HG03039 (cell line): ENCODE data around the gene SLC2A4RG.
"Not testable (repeated sequence)": the region's sequence is repeated elsewhere in the genome, so short reads cannot be mapped to it uniquely, and the experiment has no call there.

Source experiments
- ATAC-seq: cut with Tn5 transposase; IDR thresholded peaks from one replicate; pipeline ENCODE4 v1.9.1; 2021; ENCODE audit warnings: mild to moderate bottlenecking, moderate library complexity; ENCODE audit not compliant: unreplicated experiment

SLC2A4RG gene

GRCh38 chr20:63772781-63773518 lies 33.4 kb downstream of the SLC2A4RG start:
- no peak for ATAC-seq

GRCh38 chr20:63773571-63774241 lies 34.1 kb downstream of the SLC2A4RG start:
- no peak for ATAC-seq

DNA sequence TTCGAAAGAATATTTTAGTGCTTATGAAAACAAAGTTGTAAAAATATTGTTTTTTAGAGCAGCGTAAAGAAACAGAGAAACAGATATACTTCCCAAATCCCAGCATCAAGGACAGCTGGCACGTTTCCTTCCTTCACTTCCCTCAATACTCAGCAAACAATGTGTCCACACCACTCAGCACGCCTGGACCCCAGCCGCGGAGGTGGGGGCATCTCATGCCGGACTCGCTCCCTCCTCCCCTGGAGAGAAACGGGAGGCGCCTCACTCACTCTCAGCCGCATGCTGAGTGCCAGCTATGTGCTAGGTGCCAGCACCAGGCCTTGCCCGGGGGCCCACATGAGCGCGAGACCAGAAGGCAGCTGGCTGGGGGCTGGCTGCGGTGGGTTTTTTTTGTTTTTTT lies 34.7 kb downstream of the SLC2A4RG start:
- no peak for ATAC-seq

DNA sequence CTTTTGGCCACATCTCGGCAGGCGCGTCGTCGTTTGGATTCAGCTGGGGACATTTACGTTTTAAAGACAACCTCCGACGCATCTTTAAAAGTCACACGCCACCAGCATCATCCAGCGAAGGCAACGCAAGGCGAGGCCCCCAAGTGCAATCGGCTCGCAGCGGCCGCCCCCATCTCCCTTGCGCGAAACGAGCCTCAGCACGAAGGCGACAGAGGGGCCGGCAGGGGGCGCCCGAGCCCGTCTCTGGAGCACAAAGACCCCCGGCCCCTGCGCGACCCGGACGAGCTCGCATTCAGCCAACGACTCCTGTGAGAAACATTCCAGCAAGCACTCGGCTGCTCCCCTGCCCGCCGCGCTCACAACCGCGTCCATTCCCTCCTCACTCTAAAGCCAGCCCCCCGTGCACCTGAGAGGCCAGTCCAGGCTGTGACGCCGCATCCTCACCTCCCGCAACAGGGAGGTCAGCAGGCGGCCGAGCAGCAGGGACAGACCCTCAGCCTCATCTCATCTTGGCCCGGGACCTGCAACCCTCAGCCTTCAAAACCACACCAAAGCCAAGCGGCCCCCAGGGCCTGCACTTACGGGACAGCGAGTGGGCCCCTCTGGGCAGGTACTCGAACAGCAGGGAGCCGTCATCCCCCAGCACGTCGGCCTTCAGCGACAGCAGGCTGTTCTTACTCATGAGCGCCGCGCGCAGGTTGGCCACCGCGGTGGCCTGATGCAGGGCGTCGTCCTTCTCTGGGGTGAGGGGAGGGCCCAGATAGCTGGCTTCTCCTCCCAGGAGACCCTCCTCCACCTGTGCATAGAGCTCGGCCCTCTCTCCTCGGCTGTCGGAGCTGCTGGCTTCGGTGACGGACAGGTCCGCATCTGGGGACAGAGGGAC lies 35.8 kb downstream of the SLC2A4RG start:
- no peak for ATAC-seq

DNA sequence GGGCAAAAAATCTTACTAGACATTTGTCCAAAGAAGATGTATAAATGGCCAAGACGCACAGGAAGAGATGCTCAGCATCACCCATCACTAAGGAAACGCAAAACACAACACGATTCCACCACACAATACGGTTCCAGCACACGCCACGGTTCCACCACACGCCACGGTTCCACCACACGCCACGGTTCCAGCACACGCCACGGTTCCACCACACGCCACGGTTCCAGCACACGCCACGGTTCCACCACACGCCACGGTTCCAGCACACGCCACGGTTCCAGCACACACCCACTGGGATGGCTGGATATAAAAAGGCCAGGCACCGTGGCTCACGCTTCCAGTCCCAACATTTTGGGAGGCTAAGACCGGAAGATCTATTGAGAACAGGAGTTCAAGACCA lies 37.3 kb downstream of the SLC2A4RG start:
- not testable (repeated sequence) for ATAC-seq

DNA sequence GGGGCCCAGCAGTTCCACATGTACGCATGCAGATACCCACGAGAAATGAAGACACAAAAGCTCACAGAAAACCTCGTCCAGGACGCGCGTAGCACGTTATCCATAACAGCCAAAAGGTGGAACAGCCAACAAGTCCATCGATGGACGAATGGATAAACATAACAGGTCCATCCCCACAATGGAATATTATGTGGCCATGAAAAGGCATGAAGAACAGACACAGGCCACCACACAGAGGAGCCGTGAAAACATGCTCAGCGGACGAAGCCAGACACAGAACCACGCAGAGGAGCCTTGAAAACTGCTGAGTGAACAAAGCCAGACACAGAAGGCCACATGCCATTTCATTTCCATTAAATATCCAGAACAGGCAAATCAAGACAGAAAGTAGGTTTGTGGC lies 38.0 kb downstream of the SLC2A4RG start:
- no peak for ATAC-seq

GRCh38 chr20:63778034-63778752 lies 38.6 kb downstream of the SLC2A4RG start:
- ATAC-seq, result no peak

- no peak for ATAC-seq
Observed at GRCh38 chr20:63778857-63779256, 39.3 kb downstream of the SLC2A4RG start.

- ATAC-seq, result no peak
Observed at GRCh38 chr20:63781181-63781580, 41.6 kb downstream of the SLC2A4RG start.

DNA sequence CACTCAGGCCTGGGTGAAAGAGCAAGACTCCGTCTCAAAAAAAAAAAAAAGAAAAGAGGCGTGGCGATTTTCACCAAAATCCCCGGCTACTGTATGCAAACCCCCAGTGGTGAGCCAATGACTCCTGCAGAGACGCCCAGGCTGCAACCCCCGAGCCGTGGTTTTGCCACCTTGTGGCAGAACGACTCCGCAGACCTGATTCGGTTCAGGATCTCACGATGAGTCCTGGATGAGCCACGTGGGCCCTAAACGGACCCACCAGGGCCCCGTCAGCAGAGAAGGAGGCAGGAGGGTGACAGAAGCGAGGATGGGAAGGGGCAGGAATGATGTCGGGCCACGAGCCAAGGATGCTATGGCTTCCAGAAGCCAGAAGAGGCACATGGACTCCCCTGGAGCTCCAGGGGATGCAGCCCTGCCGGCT lies 42.5 kb downstream of the SLC2A4RG start:
- ATAC-seq, result no peak

DNA sequence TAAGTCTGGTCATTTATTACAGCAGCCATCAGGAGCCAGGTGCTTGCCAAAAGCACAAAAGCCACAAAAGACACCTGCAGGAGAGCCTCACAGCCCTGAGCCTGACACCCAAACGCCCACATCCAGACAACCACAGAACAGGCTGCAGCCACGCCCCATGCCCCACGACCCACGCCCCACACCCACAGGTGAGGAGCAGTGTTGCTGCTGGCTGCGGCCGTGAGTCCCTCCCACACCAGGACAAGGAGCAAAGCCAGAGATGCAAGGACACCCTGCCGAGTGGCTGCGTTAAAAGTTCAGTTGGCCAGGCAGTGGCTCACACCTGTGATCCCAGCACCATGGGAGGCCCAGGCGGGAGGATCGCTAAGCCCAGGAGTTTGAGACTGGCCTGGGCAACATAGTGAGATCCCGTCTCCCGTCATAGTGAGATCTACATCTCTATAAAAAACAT lies 43.0 kb downstream of the SLC2A4RG start:
- no peak for ATAC-seq

GRCh38 chr20:63783970-63784369 lies 44.4 kb downstream of the SLC2A4RG start:
- ATAC-seq, result no peak

- no peak for ATAC-seq
Observed at GRCh38 chr20:63785691-63786131, 46.1 kb downstream of the SLC2A4RG start.

DNA sequence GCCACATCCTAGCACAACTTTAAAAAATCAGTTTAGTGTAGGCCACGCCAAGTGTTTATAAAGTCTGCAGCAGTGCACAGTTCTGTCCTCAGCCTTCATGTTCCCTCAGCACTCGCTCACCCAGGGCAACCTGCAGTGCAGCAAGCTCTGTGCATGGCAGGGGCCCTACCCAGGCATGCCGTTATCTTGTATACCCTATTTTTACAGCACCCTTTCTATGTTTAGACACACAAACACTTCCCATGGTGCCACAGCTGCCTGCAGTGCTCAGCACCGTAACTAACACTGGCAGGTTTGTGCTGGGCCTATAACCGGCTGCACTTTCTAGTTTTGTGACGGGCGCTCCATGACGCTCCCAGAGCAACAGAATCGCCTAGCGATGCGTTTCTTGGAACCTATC lies 47.7 kb downstream of the SLC2A4RG start:
- ATAC-seq, result no peak

DNA sequence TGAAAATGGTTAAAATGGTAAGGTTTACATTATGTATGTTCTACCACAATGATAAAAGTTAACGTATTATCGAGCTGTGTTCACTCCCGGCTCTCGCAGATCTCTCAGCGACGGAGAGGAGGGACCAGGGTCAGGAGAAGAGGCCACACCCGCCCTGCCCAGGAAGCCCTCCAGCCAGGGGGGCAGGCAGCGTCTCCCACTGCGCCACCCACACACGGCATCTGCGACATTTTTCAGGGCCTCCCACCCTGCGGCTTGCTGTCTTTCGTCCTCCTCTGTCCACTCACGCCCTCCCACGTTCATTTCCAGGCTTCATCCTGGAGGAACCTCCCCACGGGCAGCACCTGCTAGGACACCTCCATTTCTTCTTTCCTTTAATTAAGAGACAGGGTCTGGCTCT lies 48.2 kb downstream of the SLC2A4RG start:
- ATAC-seq, result no peak

DNA sequence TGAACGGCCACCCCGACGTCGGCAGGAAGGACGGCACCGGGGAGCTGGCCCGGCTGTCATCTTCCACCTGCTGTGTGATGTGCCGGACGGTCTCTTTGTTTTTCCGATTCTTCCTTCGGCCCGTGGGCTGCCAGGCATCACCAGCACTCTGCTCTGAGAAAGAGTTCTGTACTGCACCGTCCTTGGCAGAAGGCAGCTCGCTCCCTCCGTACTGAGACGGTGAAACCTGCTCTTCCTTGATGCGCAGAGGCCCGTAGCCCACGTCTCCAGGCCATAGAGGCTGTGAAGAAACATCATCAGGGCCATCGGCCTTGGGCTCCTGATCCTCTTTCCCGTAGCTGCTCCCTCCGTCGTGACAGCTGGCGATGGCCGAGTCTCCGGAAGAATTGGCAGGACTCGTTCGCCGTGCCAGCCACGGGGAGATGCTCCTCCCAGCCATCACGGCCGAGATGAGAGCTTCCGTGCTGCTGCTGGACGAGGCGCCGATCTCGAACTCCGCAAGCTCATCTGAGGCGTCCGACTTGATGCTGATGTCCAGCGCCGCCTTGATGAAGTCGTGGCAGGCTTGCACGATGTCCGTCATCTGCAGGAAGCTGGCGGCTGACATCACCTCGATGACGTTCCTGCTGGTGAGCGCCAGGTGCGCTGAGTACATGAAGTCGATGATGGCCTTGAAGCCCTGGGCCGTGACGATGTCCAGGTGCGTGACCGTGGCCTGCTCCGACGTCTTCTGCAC lies 50.4 kb downstream of the SLC2A4RG start:
- no peak for ATAC-seq

DNA sequence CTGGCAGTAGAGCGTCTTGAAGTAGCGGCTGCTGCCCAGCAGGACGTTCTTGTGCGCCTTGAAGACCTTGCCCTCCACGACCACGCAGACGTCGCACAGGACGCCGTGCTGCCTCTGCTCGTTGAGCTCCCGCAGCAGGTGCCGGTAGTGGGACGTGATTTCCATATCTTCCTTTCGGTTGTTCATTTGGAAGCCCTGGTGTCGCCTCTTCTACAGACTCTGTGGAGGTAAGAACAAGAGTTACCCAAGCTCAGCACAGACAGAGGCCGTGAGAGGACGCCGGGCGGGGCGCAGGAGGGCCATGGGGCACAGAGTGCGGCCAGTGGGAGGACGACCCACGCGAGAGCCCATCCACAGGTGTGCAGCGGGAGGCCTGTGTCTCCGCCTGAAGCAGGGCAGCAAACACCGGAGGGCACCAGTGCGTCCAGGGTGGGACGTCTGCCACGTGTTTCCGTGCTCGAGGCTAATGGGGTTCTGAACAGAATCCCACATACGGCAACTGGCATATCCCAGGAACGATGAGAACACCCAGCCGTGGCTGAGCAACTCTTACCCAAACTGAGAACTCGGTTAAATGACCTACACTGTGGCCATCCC lies 51.1 kb downstream of the SLC2A4RG start:
- ATAC-seq, result no peak

- no peak for ATAC-seq
Observed at GRCh38 chr20:63791497-63792156, 52.1 kb downstream of the SLC2A4RG start.

GRCh38 chr20:63792866-63793265 lies 53.3 kb downstream of the SLC2A4RG start:
- no peak for ATAC-seq
